H9 (cell line): ENCODE measurements around the gene ZNF774. TPM values are rescaled to one million over a fixed set of nuclear protein-coding genes. Genes with fewer than 3 reads are reported as not detected.

Experiments
- DNase-seq: peaks from one replicate; pipeline ENCODE4 v3.0.0-alpha.2; 2017
- H2AFZ ChIP-seq: one replicate; pipeline ENCODE4 v1.6.1; 2013; ENCODE audit warnings: mild to moderate bottlenecking, low read length, control low read depth, moderate library complexity
- H2AK5ac ChIP-seq: 2 replicates; pipeline ENCODE4 v1.6.1; 2013; ENCODE audit warnings: low read length, control low read depth, mixed read lengths; ENCODE audit not compliant: insufficient read length
- H2BK120ac ChIP-seq: one replicate; pipeline ENCODE4 v1.6.1; 2013; ENCODE audit warnings: low read depth, mild to moderate bottlenecking, low read length, control low read depth, inconsistent platforms; ENCODE audit not compliant: poor library complexity, severe bottlenecking
- H2BK12ac ChIP-seq: 2 replicates; pipeline ENCODE4 v1.6.1; 2013; ENCODE audit warnings: low read length, control low read depth, mixed read lengths, low read depth; ENCODE audit not compliant: insufficient read length
- H2BK15ac ChIP-seq: 2 replicates; pipeline ENCODE4 v1.6.1; 2013; ENCODE audit warnings: low read depth, low read length, control low read depth
- H2BK20ac ChIP-seq: one replicate; pipeline ENCODE4 v1.6.1; 2013; ENCODE audit warnings: low read depth, mild to moderate bottlenecking, low read length, control low read depth, inconsistent platforms; ENCODE audit not compliant: poor library complexity, severe bottlenecking
- H2BK5ac ChIP-seq: 2 replicates; pipeline ENCODE4 v1.6.1; 2013; ENCODE audit warnings: low read length, control low read depth, mixed read lengths; ENCODE audit not compliant: insufficient read length
- H3K14ac ChIP-seq: 2 replicates; pipeline ENCODE4 v1.6.1; 2013; ENCODE audit warnings: low read length, control low read depth; ENCODE audit not compliant: insufficient read depth
- H3K18ac ChIP-seq: 2 replicates; pipeline ENCODE4 v1.6.1; 2013; ENCODE audit warnings: low read depth, mild to moderate bottlenecking, mixed read lengths, low read length, control low read depth; ENCODE audit not compliant: insufficient read length
- H3K23ac ChIP-seq: 2 replicates; pipeline ENCODE4 v1.6.1; 2013; ENCODE audit warnings: low read length, control low read depth, mixed read lengths, low read depth; ENCODE audit not compliant: insufficient read length
- H3K23me2 ChIP-seq: 2 replicates; pipeline ENCODE4 v1.6.1; 2013; ENCODE audit warnings: low read depth, mild to moderate bottlenecking, mixed read lengths, low read length, control low read depth; ENCODE audit not compliant: insufficient read length, poor library complexity, severe bottlenecking
- H3K27ac ChIP-seq: 2 replicates; pipeline ENCODE4 v1.5.1; 2013; ENCODE audit warnings: low read length, control low read depth, mixed read lengths, low read depth; ENCODE audit not compliant: insufficient read length
- H3K27me3 ChIP-seq: 2 replicates; pipeline ENCODE4 v1.6.1; 2013; ENCODE audit warnings: low read length, control low read depth, inconsistent platforms; ENCODE audit not compliant: insufficient read depth
- H3K4ac ChIP-seq: 2 replicates; pipeline ENCODE4 v1.6.1; 2013; ENCODE audit warnings: low read depth, mild to moderate bottlenecking, control low read depth, inconsistent platforms, low read length, moderate library complexity
- H3K4me1 ChIP-seq: 2 replicates; pipeline ENCODE4 v1.6.1; 2013; ENCODE audit warnings: low read length, control low read depth, inconsistent platforms; ENCODE audit not compliant: insufficient read depth
- H3K4me2 ChIP-seq: 2 replicates; pipeline ENCODE4 v1.6.1; 2013; ENCODE audit warnings: low read length, control low read depth, mixed read lengths; ENCODE audit not compliant: insufficient read length, insufficient read depth
- H3K56ac ChIP-seq: 2 replicates; pipeline ENCODE4 v1.6.1; 2013; ENCODE audit warnings: low read depth, mild to moderate bottlenecking, mixed read lengths, low read length, control low read depth; ENCODE audit not compliant: insufficient read length
- H3K79me1 ChIP-seq: 2 replicates; pipeline ENCODE4 v1.6.1; 2013; ENCODE audit warnings: low read depth, mild to moderate bottlenecking, moderate library complexity, low read length, control low read depth, inconsistent platforms; ENCODE audit not compliant: insufficient read depth, poor library complexity, severe bottlenecking
- H3K79me2 ChIP-seq: 2 replicates; pipeline ENCODE4 v1.6.1; 2013; ENCODE audit warnings: low read length, control low read depth, inconsistent platforms; ENCODE audit not compliant: insufficient read depth
- H3K9ac ChIP-seq: 2 replicates; pipeline ENCODE4 v1.6.1; 2013; ENCODE audit warnings: low read length, control low read depth, mixed read lengths; ENCODE audit not compliant: insufficient read length; ENCODE audit errors: extremely low read depth
- H3K9me3 ChIP-seq: one replicate; pipeline ENCODE4 v1.6.1; 2013; ENCODE audit warnings: low read depth, low read length, inconsistent platforms; ENCODE audit not compliant: control insufficient read depth
- H3T11ph ChIP-seq: one replicate; pipeline ENCODE4 v1.6.1; 2013; ENCODE audit warnings: mild to moderate bottlenecking, low read length, control low read depth, inconsistent platforms
- H4K20me1 ChIP-seq: one replicate; pipeline ENCODE4 v1.6.1; 2013; ENCODE audit not compliant: control insufficient read depth, insufficient read length, insufficient read depth
- H4K5ac ChIP-seq: 2 replicates; pipeline ENCODE4 v1.6.1; 2013; ENCODE audit warnings: low read depth, mild to moderate bottlenecking, mixed read lengths, low read length, control low read depth; ENCODE audit not compliant: insufficient read length
- H4K8ac ChIP-seq: replicated peaks from 2 replicates; pipeline ENCODE4 v1.6.1; 2013; ENCODE audit warnings: low read length, control low read depth, mixed read lengths, low read depth; ENCODE audit not compliant: insufficient read length
- H4K91ac ChIP-seq: 2 replicates; pipeline ENCODE4 v1.6.1; 2013; ENCODE audit warnings: low read depth, mild to moderate bottlenecking, moderate library complexity, mixed read lengths, low read length, control low read depth; ENCODE audit not compliant: insufficient read length
- H3K27ac Mint-ChIP-seq, 3 experiments: 2 replicates in 2 of 3; 3 replicates in 1 of 3; pipeline ENCODE4 v1.8.0; 2020 to 2021; ENCODE audit warnings: mixed read lengths in 3 of 3, mild to moderate bottlenecking in 1 of 3, moderate library complexity in 1 of 3
- H3K27me3 Mint-ChIP-seq: 2 replicates; pipeline ENCODE4 v1.8.0; 2021; ENCODE audit warnings: low read depth, mild to moderate bottlenecking, moderate library complexity, mixed read lengths
- H3K36me3 Mint-ChIP-seq, 3 experiments: 2 replicates in 2 of 3; 3 replicates in 1 of 3; pipeline ENCODE4 v1.8.0; 2020 to 2021; ENCODE audit warnings: low read depth in 3 of 3, mixed read lengths in 3 of 3; ENCODE audit not compliant: insufficient read depth in 1 of 3
- H3K4me1 Mint-ChIP-seq, 2 experiments: 2 replicates each; pipeline ENCODE4 v1.8.0; 2020; ENCODE audit warnings: mixed read lengths in 2 of 2
- H3K4me3 Mint-ChIP-seq, 2 experiments: 2 replicates in 1 of 2; 3 replicates in 1 of 2; pipeline ENCODE4 v1.8.0; 2020 to 2021; ENCODE audit warnings: mild to moderate bottlenecking in 2 of 2, mixed read lengths in 2 of 2, moderate library complexity in 1 of 2
- H3K9me3 Mint-ChIP-seq, 2 experiments: 2 replicates in 1 of 2; 3 replicates in 1 of 2; pipeline ENCODE4 v1.8.0; 2020; ENCODE audit warnings: mild to moderate bottlenecking in 2 of 2, mixed read lengths in 2 of 2, moderate library complexity in 1 of 2
- WGBS: extraction: QIAGEN DNeasy Blood & Tissue Kit; methylation state at CpG from one replicate; pipeline ENCODE4 v1.1.7; 2013; ENCODE audit warnings: missing lambda C conversion rate, low lambda C conversion rate, mixed read lengths; ENCODE audit not compliant: insufficient read length; ENCODE audit errors: extremely low coverage; 5-methylcytosine and 5-hydroxymethylcytosine counted together
- total RNA-seq: library from RNA; stranded (reverse); gene quantifications from 2 replicates; pipeline ENCODE4 v1.2.1, GENCODE V29; 2021
- TF ChIP-seq, protein P1 (sequence below): fragments of 200-600 bp; sonication (generic); conservative IDR thresholded peaks from 3 replicates; pipeline ENCODE4 v1.8.0; 2021; ENCODE audit warnings: antibody characterized with exemption, mild to moderate bottlenecking

The ZNF774 gene
- total RNA-seq, 1 experiment from 2014 or later: 2.5 TPM

DNA sequence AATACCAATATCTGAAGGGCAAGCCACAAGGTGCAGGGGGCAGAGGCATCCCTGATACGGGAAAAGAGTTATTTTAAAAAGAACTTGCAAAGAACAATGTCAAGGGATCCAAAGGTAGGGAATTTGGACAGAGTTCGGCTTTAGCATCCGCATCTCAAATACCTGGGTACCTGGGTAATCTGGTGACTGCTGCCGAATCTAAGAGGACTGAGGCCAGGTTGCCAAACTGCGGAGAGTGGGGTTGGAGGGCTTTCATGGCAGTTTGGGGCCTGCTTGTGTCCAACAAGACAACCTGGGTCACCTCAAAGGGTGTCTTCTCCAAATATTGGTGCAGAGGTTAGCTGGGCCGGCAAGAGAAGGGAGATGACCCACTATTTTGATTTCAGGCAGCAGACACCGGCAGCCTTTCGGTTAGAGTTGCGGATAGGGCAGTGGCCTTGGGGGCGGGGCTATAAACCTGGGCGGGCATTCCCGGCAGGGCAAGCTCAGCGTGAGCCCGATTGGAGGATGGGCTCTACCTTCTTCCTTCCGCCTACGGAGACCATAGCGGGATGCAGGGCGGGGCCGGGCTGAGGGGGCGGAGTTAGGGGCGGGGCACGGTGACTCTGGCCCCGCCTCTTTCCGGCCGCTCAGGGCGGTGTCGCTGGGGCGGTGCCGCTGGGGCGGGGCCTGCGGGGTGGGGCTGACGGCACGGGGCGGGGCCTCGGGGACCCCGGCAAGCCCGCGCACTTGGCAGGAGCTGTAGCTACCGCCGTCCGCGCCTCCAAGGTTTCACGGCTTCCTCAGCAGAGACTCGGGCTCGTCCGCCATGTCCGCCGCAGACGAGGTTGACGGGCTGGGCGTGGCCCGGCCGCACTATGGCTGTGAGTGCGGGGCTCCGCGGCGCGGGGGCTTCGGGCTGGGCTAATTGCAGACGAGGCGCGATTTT is 35.7 kb downstream of the ZNF774 start, which contains the start of gene IQGAP1:
TSS of gene IQGAP1 (plus strand) at position 709 of the 928 bp plus-strand sequence. CDS start at position 809, 100 bp downstream.
- no peak within 1 kb of the TSS for H2BK20ac ChIP-seq
- no peak within 1 kb of the TSS for H4K5ac ChIP-seq
- peak within 1 kb of the TSS; percentile 95 for H3K9ac ChIP-seq
- no peak within 1 kb of the TSS for H2AK5ac ChIP-seq
- no peak within 1 kb of the TSS for H3K27ac ChIP-seq
- H3K36me3 Mint-ChIP-seq: peaks cover 4 to 20% (median 8%) of the 10 kb centered on the region in 3 experiments; a peak in 5 of 7 replicates
- peaks cover 38 to 41% of the 10 kb centered on the region in 2 experiments for H3K4me1 Mint-ChIP-seq
- peaks cover 6% of the 10 kb centered on the region; the same call in 1 of the 2 replicates for H3K79me2 ChIP-seq
- no CpG with 5 or more reads among the region's 62 CpGs for WGBS
- H2AFZ ChIP-seq: peak within 1 kb of the TSS; percentile 37
- TF ChIP-seq, protein P1, sequence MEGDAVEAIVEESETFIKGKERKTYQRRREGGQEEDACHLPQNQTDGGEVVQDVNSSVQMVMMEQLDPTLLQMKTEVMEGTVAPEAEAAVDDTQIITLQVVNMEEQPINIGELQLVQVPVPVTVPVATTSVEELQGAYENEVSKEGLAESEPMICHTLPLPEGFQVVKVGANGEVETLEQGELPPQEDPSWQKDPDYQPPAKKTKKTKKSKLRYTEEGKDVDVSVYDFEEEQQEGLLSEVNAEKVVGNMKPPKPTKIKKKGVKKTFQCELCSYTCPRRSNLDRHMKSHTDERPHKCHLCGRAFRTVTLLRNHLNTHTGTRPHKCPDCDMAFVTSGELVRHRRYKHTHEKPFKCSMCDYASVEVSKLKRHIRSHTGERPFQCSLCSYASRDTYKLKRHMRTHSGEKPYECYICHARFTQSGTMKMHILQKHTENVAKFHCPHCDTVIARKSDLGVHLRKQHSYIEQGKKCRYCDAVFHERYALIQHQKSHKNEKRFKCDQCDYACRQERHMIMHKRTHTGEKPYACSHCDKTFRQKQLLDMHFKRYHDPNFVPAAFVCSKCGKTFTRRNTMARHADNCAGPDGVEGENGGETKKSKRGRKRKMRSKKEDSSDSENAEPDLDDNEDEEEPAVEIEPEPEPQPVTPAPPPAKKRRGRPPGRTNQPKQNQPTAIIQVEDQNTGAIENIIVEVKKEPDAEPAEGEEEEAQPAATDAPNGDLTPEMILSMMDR: no peak
- no peak within 1 kb of the TSS for H3T11ph ChIP-seq
- no peaks in the 10 kb centered on the region for H3K9me3 ChIP-seq
- no peak within 1 kb of the TSS for H3K56ac ChIP-seq
- peak within 1 kb of the TSS; percentile 85 to 96 (median 93) for H3K27ac Mint-ChIP-seq
- H3K23ac ChIP-seq: no peak within 1 kb of the TSS
- H4K20me1 ChIP-seq: no peaks in the 10 kb centered on the region
- H3K27me3 Mint-ChIP-seq: no peaks in the 10 kb centered on the region
- peak within 1 kb of the TSS; percentile 83 to 87 for H3K4me3 Mint-ChIP-seq
- peak within 1 kb of the TSS; percentile 99 for H3K4me2 ChIP-seq
- H3K4me1 ChIP-seq: peaks cover 5% of the 10 kb centered on the region; the same call in 1 of the 2 replicates
- no peaks in the 10 kb centered on the region for H3K79me1 ChIP-seq
- H2BK15ac ChIP-seq: no peak within 1 kb of the TSS
- no peaks in the 10 kb centered on the region for H3K9me3 Mint-ChIP-seq
- H2BK120ac ChIP-seq: no peak within 1 kb of the TSS
- no peak within 1 kb of the TSS for H4K8ac ChIP-seq
- DNase-seq: peak; percentile 99
- H4K91ac ChIP-seq: no peak within 1 kb of the TSS
- H3K27me3 ChIP-seq: no peaks in the 10 kb centered on the region
- H2BK5ac ChIP-seq: no peak within 1 kb of the TSS
- H2BK12ac ChIP-seq: no peak within 1 kb of the TSS
- no peak within 1 kb of the TSS; the same call in 1 of the 2 replicates for H3K4ac ChIP-seq
- H3K23me2 ChIP-seq: peaks cover 11% of the 10 kb centered on the region
- H3K18ac ChIP-seq: peak within 1 kb of the TSS; percentile 86
- H3K14ac ChIP-seq: peak within 1 kb of the TSS; percentile 86
